NCI-H345 (cell line): Measurements from ENCODE around the gene SRP9.
"Not testable (repeated sequence)": the region's sequence is repeated elsewhere in the genome, so short reads cannot be mapped to it uniquely, and the experiment has no call there.

Experiments
- DNase-seq: peaks from one replicate; lab custom pipeline; 2025; lab: John Stamatoyannopoulos, UW

The SRP9 gene

DNA sequence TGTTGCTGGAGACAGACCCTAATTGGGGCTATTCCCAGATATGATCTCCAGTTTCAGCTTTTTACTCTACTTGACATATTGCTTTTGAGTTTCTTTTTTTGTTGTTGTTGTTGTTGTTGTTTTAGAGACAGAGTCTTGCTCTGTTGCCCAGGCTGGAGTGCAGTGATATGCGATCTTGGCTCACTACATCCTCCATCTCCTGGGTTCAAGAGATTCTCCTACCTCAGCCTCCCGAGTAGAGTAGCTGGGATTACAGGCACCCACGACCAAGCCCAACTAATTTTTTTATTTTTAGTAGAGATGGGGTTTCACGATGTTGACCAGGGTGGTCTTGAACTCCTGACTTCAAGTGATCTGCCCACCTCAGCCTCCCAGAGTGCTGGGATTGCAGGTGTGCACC, 1.3 kb upstream of the SRP9 start:
- no peak for DNase-seq

DNA sequence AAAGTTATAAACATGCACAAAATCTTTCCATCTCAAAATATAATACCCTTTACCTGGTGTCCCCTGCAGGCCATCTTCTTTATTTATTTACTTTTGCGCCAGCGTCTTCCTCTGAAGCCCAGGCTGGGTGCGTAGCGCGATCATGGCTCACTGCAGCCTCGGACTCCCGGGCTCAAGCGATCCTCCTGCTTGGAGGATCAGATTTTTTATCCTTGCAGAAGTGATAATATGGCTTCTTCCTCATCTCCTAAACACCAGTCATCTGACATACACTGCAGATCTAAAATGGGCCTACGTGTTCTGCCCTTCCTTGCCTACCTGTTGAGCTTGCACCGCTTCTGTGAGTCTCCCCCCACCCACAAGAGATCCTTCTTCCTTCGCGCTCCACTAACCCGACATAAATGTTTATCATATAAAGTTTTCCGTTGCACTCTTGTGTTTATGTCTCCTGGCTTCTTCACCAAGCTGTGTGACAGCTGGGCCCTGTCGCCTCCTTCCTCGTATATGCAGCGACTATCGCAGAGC, 506 bp upstream of the SRP9 start:
- no peak for DNase-seq

DNA sequence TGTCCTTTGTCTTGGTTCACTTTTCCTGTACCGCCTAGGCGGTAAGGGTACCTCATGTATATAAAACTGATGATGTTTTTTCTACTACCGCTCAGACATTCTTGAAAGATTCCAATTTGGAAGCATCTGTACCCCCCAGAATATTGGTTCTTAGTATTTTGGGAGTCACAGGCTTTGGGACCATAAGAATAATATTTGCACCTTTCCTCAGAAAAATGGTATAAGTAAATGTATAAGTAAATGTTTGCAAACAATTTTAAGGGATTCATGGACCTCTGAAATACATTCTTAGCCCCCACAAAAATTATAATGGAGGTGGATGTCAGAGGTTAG, 677 bp downstream of the SRP9 start:
- DNase-seq, result no peak

DNA sequence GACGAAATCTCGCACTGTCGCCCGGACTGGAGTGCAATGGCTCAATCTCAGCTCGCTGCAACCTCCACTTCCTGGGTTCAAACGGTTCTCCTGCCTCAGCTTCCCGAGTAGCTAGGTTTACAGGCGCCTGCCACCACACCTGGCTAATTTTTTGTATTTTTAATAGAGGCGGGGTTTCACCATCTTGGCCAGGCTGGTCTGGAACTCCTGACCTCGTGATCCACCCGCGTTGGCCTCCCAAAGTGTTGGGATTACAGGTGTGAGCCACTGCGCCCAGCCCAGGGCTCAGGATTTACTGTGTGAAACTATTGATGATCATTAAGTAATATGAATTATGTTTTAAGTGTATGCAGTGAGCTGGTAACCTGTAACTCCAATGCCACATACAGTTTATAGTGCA, 1.5 kb downstream of the SRP9 start:
- not testable (repeated sequence) for DNase-seq

DNA sequence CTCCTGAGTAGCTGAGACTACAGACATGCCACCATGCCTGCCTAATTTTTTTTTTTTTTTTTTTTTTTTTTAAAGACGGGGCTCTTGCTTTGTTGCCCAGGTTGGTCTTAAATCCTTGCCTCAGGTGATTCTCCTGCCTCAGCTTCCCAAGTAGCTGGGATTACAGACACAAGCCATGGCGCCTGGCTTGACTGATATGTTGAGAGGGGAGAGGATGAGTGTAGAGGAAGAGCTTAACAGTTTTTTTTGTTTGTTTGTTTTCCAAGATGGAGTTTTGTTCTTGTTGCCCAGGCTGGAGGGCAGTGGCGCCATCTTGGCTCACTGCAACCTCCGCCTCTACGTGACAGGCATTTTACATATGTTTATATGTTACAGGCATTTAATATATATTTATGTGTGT, 2.5 kb downstream of the SRP9 start:
- DNase-seq, result no peak

DNA sequence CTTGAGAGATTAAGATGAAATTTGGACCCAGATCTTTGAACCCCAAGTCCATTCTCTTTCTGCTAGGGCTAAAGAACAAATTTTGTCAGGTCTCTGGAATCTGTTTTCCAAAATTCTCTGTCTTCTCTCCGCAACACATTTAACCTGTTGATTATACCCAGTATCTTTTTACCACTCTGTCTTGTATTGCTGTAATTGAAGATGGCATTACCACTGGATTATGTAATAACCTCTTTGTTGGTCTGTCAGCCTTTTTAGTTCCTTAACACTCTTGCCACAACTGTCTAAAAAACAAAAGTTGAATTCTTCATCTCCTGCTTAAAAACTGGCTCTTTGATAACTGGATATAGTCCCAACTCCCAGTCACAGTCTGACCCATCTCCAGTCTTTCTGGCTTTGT, 3.0 kb downstream of the SRP9 start:
- DNase-seq, result no peak

DNA sequence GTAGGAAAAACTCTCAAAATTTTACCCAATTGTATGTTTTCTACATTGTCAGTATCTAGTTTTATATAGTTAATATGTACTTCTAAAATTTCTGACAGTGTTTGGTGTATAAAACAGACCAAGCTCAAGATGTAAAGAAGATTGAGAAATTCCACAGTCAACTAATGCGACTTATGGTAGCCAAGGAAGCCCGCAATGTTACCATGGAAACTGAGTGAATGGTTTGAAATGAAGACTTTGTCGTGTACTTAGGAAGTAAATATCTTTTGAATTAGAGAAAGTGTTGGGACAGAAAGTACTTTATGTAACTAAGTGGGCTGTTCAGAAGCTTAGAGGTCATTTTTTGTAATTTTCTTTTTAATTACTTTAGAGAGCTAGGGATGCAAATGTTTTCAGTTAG, 11.5 kb downstream of the SRP9 start:
- not testable (repeated sequence) for DNase-seq

DNA sequence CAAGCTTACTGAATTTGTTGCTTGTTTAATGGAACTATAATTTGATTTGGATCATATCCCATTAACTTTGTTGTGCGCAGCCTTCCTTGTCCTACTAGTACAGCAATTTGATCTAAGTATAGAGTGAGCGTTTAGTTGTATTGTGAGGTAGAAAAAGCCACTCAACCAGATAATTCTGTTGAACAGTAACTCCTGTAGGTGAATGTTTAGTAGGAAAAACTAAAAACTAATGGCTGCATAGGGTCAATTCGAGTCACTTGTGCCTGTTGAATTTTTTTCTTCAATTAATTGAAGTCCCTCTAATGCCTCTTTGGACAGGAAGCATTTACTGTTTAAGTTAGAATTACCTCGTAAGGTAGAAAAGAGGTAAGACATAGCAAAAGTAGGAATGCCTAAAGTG, 17.3 kb downstream of the SRP9 start:
- DNase-seq, result no peak

DNA sequence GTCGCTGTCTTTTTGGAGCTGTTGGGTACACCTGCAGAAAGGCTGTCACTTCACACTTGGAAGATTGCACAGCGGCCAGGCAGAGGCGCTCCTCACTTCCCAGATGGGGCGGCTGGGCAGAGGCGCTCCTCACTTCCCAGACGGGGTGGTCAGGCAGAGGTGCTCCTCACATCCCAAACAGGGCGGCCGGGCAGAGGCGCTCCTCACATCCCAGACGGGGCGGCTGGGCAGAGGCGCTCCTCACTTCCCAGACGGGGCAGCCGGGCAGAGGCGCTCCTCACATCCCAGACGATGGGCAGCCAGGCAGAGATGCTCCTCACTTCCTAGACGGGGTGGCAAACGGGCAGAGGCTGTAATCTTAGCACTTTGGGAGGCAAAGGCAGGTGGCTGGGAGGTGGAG, 18.5 kb downstream of the SRP9 start:
- not testable (repeated sequence) for DNase-seq

DNA sequence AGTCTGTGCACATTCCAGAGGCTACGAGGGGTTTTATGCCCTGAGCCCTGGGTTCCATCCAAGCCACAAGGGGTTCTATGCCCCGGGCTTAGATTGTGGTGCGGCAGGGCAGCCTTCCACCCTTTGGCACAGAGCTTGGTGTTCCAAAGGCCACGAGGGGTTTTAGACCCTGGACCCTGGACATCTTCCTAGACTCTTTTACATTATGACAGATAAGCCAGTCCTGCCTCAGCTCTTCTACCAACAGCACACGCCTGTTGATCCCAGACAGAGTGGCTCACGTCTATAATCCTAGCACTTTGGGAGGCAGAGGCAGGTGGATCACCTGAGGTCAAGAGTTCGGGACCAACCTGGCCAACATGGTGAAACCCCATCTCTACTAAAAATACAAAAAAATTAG, 23.5 kb downstream of the SRP9 start:
- DNase-seq, result not testable (repeated sequence)

DNA sequence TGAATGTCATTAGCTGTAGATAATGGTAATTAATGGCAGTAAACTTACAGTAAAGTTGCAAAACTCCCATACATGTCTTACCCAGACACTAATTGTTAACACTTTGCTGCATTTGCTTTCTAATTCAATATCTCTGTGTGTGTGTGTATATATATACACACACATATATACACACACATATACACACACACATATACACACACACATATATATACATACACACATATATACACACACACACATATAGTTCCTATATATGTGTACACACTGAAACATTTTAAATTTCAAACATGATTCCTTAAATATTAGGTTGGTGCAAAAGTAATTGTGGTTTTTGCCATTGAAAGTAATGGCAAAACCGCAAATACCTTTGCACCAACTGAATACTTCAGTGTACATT, 28.6 kb downstream of the SRP9 start:
- no peak for DNase-seq

DNA sequence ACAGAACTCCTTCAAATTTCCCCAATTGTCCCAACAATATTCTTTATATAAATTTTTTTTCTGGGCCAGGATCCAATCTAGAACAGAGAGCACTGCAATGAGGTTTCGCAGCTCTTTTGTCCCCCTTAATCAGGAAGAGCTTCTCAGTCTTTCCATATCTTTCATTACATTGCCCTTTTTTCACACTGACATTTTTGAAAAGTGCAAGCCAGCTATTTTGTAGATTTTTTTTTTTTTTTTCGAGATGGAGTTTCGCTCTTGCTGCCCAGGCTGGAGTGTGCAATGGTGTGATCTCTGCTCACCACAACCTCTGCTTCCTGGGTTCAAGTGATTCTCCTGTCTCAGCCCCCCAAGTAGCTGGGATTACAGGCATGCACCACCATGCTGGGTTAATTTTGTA, 29.1 kb downstream of the SRP9 start:
- not testable (repeated sequence) for DNase-seq

DNA sequence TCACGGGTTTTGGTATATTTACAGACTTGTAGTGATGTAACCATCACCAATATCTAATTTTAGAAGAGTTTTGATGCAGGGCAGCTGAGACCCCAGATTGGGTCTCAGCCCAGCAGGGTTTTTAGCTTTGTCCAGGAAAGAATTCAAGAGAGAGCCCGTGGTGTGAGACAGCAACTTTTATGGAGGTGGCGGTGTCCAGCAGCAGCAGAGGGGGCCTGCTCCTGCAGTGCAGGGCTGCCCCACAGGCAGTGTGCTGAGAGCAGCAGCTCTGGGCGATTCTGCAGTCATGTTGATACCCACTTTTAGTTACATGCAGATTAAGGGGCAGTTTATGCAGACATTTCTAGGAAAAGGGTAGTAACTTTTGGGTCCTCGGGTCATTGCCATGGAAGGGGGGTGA, 30.5 kb downstream of the SRP9 start:
- no peak for DNase-seq

DNA sequence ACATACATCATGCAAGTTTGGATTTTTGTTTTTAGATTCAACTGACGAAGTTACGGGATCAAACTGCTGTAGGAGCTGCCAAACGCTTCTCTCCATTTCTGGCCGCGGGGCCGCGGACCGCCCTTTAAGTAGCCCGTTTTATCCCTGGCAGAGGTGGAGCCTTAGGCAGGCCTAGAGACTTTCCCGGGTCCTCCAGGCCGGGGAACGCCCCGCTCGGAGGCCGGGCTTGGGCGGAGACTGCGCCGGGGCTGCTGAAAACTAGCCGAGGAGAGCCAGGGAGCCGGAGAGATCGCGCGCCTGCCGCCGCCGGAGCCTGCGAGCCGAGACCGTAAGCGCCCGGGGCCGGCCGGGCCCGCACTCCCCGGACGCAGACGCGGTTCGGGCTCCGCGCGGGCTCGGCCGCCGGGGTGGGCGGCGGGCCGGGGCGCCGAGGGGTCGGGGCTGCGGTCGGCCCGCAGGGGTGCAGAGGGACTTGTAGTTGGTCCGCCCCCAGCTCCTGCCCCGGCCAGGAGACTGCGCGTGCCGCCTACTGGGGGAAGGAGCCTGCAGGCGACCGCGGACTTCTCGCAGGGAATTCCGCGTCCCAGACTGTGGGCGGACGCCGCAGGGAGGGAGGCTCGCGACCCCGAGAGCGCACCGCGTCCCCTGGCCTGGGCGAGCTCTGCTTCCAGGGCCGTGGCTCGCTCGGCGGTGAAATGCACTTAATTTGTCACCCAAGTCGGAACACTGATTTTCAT, 32.4 kb downstream of the SRP9 start, which contains the start of gene EPHX1:
TSS of gene EPHX1 (plus strand) at position 283 of the 737 bp plus-strand sequence. CDS start 18,606 bp downstream, outside the sequence.
- peak; percentile 88 for DNase-seq

DNA sequence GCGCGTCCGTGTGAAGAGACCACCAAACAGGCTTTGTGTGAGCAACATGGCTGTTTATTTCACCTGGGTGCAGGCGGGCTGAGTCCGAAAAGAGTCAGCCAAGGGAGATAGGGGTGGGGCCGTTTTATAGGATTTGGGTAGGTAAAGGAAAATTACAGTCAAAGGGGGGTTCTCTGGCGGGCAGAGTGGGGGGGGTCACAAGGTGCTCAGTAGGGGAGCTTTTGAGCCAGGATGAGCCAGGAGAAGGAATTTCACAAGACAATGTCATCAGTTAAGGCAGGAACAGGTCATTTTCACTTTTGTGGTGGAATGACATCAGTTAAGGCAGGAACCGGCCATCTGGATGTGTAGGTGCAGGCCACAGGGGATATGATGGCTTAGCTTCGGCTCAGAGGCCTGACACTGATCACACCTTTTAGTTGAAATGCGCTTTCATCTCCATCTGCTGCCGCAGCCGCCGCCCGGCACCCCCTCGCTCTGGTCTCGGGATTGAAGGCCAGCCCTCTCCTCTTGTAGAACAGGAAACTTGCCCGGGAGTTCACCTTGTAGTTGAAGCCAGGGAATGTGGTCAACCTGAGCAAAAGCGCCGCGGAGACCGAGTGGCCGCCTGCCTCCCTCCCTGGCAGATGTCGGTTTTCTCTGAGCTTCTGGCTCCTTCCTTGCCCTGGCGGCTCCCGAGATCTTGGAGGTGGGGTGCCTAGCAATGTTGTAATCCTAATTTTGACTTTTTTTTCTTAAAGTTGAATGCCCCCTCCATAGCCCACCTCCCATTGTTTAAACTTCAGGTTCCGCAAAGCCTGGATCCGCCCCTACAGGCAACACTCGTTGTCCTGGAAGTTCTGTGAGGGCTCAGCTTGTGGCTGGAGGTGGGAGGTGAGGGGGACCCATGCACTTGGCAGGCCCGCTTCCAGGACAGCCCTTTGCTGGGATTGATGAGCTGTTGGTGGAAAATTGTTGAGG, 33.2 kb downstream of the SRP9 start:
- DNase-seq, result not testable (repeated sequence)

DNA sequence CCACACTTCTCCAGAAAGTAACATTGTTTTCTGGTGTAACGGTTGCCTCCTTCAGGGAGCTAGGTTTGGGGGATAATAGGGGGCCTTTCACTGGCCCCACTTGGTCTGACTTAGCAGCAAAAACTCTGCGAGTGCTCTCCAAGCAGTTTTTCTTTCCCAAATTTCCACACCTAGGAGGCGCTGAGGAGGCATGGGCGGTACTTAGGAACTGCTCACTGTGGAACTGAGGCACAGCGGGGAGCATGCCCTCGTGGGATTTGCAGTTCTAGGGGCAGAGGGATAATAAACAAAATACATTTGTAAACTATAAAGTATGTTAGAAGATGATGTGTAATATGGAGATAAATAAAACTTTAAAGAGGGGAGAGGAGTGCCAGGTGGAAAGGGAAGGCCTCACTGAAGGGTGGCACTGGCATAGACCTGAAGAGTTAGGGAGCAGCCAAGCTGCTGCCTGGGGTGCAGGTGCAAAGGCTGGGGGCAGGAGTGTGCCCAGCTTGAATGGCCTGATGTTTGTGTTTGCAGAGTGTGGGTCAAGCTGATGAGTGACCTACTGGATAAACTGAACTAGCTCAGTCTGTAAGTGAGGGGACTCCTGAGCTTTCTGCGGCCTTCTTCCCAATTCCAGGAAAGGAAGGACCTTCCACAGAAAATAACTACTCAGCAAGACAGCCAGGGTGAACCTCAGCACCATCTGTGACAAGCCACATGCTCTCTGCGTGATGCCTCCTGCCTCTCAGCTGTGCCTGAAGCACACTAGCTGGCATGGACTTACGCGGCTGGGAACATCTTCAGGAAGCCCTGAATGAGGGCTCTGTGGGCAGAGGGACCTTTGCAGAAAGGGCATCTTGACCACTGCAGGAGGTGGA, 34.2 kb downstream of the SRP9 start:
- DNase-seq, result peak; percentile 31

DNA sequence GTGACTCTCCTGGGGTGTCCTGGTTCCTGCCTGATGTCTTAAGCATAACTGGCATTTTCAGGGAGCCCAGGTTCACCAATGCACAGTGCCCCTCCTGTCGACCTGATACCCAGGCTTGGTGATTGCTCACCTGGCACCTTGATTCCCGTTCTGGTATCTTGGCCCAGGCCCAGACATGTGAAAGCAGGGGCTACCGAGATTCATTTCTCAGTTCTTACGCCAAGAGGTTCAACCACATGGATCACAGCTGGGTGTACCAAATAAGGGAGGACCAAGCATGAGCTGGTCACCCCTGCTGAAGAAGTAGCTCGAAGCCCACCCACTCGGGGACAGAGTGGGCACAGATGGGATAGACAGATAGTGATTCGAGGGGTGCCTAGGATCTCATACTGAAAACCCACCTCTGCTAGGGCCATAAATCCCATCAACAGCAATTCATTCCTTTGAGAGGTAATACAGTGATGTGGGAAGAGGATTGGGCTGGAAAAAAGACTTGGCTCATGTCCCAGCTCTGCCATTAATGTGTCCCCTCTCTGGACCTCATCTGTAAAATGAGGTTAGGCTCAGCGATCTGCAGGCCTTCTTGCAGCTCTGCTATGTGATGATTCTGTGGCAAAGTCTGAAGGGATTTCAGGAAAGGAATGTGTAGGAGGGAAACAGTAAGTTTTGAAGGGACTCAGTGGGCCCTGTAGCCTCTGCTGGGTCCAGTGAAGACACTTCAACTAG, 35.0 kb downstream of the SRP9 start:
- DNase-seq, result peak; percentile 27

DNA sequence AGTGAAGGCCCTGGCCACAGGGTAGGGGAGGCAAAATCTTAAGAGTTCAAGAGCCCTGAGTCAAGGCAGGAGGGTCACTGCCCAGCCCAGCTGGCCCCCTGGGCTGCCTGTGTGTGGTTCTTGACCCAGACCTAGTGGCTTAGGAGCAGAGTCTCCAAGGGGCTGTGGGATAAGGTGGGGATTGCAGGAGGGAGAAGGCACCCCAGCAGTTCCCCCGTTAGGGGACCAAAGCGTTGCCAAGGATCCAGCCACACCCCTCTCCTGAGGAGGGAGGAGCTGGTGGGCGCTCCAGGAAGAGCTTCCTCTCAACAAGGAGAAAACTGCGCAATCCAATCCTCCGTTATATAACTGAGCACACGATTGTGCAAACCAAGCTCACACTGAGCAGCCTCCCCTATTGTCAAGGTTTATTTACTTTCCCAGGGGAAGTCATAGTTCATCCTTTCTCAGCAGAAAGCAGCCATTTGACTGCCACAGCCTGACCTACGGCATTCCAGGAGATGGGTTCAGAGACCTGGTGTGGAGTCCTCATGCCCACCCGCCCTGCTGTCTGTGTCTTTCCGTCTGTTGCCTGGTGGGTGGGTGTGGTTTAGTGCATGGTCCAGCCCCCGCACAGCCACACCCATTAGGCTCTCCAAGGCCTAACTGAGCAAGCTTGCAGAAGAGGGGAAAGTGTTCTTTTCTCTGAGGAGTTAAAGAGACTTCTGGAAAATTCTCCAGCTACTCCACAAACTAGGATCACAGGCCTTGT, 35.8 kb downstream of the SRP9 start:
- peak; percentile 74 for DNase-seq

DNA sequence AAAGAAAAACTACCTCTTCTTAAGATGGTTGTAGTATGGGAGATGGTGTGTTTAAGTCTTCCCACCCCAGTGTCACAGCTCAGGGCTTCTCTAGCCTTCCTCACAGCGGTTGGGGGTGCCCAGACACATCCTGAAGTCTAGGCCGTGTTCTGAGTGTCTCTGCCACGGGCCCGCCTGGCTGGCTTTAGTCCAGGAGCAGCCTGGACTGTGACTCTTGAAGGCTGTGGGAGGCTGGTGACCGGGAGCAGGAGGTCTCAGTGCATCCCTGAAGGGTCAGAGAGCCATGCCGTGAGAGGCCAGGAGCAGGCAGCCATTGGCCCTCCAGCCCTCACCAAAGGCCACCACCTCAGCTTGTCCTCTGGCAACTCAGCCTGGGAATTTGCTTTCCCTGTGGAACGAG, 36.8 kb downstream of the SRP9 start:
- no peak for DNase-seq

DNA sequence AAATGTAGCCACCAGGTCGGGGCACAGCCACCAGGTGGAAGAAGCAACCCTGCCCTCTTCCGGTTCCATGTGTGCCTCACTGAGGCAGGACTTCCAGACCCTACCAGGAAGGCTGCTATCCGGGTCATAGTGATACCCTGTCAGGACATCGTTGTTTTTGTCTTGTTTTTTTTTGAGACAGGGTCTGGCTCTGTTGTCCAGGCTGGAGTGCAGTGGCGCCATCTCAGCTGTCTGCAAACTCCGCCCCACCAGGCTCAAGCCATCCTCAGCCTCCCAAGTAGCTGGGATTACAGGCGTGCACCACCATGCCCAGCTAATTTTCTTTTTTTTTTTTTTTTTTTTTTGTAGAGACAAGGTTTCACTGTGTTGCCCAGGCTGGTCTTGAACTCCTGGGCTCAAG, 37.5 kb downstream of the SRP9 start:
- DNase-seq, result not testable (repeated sequence)
